DMS153 treated with DMSO at 0.1 percent for 48 hours (cell line): ENCODE measurements around the gene CCDC61.

Source experiments
- DNase-seq: peaks from one replicate; lab custom pipeline; 2025; ENCODE audit not compliant: unreplicated experiment; lab: John Stamatoyannopoulos, UW

Gene CCDC61, protein sequence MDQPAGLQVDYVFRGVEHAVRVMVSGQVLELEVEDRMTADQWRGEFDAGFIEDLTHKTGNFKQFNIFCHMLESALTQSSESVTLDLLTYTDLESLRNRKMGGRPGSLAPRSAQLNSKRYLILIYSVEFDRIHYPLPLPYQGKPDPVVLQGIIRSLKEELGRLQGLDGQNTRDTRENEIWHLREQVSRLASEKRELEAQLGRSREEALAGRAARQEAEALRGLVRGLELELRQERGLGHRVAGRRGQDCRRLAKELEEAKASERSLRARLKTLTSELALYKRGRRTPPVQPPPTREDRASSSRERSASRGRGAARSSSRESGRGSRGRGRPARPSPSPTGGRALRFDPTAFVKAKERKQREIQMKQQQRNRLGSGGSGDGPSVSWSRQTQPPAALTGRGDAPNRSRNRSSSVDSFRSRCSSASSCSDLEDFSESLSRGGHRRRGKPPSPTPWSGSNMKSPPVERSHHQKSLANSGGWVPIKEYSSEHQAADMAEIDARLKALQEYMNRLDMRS

DNA sequence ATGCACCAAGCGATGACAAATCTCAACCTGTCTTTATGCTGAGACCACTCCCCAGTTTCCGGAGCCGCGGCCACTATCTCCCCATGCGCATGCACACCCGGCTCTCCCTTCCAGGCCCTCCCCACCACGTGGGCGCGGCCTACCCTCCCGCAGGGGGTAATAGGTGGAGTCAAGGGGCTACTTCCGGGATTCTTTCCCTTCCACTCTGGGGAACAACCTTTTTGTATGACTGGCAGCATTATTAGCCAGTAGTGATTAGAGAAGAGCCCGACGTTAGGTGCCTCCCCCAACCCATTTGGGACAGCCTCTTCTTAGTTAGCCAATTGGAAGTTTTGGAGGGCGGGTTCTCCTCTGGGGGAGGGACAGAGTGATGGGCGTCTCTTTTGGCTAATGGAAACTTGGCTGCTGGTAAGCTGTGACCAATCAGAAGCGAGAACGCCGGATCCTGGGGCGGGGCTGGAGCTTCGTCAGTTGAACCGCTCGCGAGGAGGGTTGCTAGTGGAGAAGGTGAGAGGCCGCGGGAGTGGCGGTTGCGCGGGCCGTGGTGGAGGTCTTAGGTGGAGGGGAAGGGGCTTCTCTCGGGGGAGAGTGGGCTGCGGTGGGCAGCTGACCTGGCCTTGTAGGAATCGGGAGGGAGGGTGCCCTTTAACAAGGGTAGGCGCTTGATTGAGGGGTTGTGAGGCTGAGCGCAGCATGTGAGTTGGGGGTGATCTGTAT lies at the start of gene CCDC61:
CCDC61 (plus strand) TSS at position 470 of the 717 bp plus-strand sequence. CDS start 7,552 bp downstream, outside the sequence.
- peak; percentile 99 for DNase-seq

DNA sequence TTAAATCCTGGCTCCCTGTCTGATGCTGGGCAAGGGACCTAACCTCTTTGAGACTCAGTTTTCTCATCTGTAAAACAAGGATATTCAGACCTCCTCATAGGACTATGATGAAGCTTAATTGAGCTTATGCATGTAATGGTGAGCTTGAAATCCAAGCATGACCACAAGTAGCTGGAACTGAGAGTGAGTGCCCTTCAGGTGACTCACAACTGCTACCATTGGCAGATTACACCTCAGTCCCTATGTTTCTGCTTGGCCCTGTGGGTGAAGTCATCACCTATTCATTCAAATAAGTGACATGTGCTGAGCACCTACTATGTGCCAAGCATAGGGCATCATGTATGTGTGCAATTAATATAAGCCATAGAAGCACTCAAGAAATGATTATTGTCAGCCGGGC lies 47.3 kb upstream of the CCDC61 start:
- no peak for DNase-seq

DNA sequence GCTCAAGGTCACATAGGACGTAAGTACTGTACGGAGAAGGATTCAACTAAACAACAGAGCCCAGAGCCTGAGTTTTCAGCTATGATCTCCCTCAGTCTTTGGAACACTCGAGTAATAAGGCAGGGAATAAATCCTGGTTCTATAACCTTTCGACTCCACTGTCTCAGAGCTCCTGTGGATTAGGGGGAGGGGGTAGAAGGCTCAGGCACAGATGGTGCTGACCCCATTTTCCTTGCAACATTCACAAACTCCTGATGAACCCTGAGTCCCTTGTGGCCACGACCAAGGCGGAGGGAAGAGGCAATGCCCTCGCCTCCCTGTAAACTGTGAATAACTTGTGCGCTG lies 43.0 kb upstream of the CCDC61 start:
- DNase-seq, result no peak

DNA sequence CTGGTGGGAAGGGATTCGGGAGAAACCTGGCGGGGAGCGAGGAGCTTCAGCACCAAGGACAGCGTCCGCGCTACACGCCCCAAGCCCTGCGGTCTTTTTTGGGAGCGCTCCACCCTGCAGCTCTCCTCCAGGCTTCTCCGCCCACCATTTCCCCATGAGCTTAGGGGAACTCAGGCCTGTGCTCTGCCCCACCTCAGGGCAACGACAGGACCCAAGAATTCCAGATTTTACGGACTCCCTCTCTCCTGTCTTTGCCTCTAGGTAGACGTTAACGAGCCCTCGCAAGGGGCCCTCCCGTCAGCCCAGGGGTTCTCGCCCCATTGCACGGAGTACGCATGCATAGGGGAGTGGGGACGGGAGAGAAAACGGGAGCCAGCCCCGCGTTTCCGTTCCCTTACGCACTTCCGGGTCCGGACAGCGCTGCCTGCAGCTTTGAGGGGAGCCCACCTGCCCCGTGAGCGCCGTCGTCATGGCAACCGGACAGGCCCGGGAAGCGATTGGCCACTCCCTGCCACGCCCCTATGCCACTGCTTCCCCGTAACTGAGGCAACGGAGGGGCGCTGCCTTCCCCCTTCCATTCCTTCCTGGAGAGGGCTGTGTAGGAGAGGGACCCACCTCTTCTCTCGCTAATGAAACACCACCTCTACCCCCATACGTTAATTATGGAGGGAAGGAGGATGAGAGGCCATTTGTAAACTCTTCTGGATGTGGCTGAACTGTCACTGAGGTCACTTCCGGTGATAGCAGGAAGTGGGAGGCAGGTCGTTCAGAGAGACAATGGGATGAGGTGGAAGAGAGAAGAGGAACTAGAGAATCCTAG lies 42.4 kb upstream of the CCDC61 start:
- peak; percentile 97 for DNase-seq

DNA sequence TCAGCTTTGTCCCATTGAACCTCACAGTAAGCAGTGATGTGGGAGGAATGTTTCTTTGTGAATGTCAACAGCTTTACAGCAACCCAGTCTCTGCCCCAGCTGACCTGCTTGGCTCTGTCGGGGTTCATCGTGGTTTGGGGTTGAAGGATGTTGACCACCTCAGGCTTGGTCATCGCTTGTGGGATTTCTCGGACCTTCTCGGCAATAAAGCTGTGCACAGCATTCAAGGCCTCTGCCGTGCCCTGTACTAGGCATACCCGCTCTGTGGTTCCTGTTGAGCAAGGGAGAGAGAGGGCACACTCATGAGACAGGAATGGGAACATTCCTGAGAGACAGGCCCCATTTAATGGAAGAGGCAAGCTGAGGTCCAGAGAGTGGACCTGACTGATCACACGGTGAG lies 41.6 kb upstream of the CCDC61 start:
- DNase-seq, result no peak

DNA sequence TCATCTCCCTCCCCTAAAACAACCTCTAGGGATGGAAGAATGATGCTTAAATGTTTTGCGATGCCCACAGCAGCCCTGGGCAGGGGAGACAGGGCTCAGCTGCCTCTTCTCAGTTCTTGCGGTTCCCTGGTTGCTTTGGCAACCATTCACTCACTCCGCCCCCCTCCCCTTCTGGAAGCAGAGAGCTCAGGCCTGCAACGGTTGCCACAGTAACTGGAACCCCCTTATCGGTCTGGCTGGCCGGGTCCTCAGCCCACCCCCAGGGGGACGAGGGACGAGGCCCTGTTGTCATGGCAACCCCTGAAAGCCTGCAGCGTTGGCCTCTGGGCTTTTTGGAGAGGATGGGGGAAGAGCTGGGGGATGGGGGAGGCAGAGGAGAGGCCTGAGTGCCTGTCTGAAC lies 41.1 kb upstream of the CCDC61 start:
- DNase-seq, result no peak

DNA sequence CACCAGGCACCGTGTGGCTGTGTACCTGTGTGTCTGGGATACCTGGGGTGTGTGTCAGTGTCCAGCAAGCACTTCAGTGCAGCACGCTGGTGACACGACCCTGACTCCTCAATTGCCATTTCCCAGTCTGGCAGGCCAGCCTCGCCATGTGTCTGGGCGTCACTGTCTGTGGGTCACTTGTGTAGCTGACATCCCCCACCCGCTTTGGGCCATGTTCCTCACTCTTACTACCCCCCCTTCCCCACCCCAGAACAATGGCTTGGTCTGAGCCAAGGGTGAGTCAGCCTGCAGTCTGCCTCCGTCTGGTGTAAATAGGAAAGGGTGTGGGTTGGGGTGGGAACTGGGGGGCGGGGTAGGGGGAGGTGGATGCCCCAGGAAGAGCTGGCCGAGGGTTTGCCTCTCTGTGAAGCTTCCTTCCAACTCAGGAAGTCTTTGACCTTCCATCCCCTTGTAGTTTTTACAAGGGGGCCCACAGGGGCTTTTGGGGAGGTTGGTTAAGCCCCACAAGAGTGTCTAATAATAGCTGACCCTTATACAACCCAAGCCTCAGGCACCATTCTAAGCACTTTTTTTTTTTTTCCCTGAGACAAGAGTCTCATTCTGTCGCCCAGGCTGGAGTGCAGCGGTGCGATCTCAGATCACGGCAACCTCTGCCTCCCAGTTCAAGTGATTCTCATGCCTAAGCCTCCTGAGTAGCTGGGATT lies 39.2 kb upstream of the CCDC61 start:
- DNase-seq, result no peak

DNA sequence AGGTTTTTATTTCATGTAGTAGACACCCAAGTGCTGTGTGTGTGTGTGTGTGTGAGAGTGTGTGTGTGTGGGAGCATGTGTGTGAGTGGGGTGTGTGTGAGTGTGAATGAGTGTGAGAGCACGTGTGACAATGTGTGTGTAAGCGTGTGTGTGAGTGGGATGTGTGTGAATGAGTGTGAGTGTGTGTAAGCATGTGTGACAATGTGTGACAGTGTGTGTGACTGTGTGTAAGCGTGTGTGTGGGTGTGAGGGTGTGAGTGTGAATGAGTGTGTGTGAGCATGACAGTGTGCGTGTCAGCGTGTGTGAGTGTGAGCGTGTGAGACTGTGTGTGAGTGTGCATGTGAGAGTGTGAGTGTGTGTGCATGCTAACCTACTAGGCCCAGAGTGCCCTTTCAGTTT lies 36.9 kb upstream of the CCDC61 start:
- no peak for DNase-seq

DNA sequence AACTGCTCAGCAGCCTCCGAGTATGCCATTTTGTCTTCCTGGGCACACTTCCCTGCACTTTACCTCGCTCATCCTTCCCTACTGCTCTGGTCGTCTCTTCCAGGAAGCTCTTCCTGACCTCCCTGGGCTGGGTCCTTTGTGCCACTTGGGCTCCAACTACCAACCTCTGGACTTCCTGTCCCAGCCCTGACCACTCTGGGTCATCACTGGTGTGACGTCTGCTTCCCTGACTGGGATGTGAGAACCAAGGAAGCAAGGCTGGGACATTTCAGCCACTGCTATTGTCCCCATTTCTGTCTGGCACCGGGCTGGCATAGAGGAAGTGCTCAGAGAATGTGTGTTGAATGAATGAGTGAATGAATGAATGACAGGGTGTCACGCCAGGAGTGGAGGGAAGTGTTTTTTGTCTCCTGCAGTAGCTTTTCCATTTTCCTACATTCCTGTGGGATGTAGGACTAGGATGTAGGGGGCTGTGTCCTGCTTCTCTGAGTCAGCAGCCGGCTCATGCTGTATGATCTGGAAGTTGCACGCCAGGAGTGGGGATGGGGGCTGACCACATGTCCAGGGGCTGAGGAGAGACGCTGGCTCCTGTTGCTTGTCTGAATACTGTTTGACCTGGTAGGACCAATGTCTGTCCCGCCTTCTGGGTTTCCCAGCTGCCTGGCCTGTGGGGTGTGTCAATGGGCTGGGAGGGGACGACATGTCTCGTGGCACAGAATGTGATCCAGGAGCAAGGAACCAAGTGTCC lies 36.3 kb upstream of the CCDC61 start:
- no peak for DNase-seq

DNA sequence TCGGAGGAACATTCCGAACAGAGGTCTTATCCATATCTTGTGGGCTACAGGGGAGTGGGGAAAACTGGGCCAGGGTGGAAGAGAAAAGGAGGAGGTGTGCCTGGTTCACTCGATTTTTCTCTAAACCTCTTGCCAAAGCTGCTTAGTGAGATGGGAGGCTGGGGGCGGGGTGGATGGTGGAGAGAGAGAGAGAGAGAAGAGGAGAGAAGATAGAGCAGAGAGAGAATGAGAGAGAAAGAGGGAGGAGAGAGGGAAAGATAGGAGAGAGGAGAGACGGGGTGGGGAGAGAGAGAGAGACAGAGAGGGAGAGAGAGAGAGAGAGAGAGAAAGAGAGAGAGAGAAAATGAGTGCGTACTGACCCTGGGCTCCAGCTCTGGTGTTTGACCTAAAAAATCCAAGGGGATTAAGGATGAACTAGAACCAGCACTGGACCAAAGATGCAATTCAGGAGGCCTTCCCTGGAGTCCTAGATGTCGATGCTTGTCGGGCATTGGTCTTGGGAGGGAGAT lies 35.7 kb upstream of the CCDC61 start:
- no peak for DNase-seq

DNA sequence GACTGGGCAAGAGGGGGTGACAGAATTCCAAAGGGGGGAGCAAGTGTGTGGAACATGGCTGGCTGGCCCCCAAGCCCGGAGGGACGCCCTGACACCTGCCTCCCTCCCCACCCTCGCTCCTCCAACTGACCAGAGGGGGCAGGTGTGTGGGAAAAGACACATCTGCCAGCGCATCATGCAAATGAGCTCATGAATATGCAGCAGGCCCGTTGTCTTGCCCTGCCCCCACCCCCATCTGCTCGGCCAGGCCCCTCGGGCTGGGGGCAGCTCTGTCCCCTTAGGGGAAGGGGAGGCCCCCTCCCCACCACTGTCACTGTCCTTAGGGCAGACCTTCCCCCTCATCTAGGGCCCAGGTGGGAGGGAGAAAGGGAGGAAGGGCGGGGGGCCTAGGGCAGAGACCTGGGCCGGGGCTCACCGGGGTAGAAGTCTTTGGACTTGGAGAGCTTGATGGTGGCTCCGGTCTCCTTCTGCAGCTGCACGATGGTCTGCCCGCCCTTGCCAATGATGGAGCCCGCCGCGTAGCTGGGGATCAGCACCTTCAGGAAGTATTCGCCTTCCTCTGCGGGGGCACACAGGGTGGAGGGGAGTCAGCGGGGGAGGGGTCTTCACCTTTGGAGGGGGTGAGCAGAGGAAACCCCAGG lies 34.6 kb upstream of the CCDC61 start:
- DNase-seq, result no peak

DNA sequence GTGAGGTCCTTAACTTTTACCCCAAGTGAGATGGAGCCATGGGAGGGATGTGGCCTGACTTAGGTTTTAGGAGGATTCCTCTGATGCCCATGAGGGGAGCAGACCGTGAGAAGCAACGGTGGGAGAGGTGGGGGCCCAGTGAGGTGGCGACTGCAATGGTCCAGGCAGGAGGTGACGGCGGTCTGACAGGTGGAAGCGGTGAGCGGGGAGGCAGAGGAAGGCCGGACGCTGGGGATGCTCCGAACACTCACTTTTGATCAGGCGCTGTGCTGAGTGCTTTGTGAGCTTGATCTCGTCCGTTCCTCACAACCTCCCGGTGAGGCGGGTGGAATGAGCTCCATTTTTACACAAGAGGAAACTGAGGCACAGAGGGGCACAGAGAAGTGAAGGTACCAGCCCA lies 33.2 kb upstream of the CCDC61 start:
- DNase-seq, result no peak

DNA sequence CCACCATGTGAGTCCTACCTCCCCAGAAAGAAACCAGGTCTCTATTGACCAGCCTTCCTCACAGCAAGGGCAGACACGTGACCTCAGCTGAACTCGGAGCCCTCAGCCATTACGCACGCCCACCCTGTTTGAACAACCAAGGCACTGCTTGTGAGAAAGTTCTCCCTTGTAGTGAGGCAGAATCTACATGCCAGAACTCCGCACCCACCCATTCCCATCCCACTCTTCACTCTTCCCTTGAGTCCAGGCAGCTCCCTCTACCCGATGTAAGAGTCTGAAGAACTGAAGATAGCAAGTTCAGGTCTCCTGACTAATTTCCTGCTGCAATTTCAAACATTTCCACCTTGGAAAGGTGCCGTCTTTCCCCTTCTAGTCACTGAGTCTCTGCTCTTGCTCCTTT lies 28.0 kb upstream of the CCDC61 start:
- no peak for DNase-seq

DNA sequence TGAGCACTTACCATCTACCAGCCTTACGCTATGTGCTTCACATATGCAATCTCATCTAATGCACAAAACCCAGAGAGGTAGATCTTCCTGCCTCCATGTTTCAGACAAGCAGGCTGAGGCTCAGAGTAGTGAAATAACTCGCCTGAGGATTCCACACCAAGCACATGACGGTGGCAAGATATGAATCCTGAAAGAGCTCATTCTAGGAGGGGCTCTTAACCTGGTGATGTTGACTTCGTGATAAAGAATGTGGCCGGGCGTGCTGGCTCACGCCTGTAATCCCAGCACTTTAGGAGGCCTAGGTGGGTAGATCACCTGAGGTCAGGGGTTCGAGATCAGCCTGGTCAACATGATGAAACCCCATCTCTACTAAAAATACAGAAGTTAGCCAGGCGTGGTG lies 26.6 kb upstream of the CCDC61 start:
- DNase-seq, result no peak

DNA sequence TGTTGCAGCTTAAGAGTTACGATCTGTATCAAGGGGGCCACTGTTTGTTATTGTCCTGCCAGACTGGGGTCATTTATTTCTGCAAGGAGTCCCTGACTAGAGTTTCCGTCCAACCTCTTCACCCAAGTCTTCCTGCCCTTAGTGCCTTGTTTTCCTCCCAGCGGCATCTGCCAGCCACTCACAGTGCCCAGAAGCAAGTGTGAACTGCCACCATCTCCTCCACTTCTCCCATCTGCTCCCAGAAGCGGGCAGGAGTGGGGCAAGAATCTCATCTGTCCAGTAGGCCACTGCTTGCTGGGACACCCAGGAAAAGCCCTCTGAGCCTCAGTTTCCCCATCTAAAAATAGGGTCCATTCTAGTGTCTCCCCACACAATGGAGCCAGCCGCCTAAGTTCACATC lies 25.6 kb upstream of the CCDC61 start:
- no peak for DNase-seq

DNA sequence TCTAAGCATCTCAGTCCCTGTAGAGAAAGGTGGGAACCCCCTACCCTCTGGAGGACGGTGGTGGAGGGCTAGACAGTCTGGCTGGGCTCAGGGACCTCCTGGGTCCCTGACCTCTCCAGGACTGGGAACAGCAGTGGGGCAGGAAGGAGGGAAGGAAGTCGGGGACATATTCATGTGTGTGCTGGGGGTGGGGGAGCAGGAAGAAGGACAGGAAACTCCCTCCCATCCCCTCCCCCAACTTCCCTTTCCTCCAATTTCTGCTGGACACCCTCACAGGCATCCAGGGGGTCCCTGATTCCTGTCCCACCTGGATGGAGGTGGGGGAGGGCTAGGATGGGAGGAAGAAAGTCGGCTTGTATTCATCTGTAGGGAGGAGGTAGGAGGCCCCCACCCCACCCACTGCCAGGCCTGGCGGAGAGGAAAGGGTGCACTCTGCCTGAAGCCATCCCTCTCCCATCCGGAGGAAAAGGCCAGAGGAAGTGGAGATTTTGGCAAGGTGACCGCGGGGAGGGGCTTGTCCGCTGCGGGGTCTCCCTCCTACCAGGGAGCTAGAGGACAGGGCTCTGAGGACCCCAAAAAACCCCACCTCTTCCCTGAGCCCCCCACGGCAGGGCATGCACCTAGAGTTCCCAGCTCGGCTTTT lies 23.9 kb upstream of the CCDC61 start:
- DNase-seq, result no peak

DNA sequence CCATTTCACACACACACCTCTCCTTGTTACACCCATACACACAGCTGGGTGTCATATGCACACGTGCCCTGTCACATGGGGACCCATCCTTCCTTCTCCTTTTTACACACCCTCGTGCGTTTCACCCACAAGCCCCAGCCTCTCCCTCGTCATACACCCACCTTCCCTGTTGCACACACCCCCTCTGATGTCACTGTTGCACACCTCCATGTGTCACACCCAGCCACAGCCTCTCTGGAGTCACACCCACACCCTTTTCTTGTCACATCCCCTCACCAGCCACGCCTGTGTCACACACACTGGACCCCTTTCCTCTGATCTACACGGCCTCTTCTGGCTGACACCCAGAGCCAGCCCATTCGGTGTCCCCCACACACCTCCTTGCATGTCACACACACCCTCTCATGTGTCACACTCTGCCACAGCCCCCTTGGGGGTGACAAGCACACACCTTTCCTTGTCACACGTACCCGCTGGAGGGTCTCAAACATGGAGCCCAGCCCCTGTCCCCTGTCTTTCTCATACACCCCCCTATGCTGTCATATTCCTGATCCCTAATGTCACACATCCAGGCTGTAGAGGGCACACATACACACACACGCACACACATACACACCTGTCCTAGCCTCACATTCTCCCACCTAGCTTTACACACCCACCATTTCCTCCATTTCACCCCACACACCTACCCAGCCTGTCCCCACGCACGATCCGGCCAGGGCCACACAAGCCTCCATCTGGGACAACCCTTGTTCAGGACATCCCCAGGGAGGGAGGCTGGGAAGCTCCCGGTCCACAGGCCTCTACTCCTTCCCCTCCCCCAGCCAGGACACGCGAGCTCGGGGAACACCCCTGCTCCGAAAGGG lies 23.0 kb upstream of the CCDC61 start:
- DNase-seq, result no peak

DNA sequence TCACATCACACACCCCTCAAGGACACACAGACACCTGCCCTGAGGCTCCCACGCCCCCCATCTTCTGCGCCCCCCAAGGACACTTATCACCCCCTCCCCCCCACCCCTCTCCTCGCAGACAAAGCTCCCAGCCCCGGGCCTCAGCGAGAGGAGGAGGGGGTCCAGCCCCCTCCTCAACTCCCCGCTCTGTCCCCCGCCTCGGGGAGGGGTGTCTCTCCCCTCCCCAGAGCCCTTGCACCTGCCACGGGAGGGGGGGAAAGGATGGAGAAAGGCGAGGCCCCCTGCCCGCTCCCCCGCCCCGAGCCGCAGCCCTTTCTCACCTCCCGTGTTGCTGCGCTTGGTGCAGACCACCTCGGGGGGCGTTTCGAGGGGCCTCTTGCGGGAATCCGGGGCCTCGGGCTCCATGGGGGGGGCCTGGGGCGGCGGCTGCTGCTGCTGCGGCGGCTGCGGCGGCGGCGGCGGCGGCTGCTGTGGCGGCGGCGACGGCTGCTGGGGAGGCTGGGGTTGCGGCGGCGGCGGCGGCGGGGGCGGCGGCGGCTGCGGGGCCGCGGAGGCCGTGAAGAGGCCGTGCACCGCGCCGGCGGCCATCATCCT lies 22.2 kb upstream of the CCDC61 start:
- DNase-seq, result no peak
